Subcutaneous adipose tissue (tissue), 4 donors: Measurements from ENCODE around the gene SPINK1. TPM values are rescaled to one million over a fixed set of nuclear protein-coding genes. Genes with fewer than 3 reads are reported as not detected.

Source experiments
- CTCF ChIP-seq: fragments of 450-650 bp; IDR thresholded peaks from one replicate; pipeline ENCODE4 v1.5.1; 2016; ENCODE audit warnings: low read depth, mild to moderate bottlenecking, control low read depth, antibody characterized with exemption, moderate library complexity
- total RNA-seq, 4 donors: library from RNA; depleted of rRNA; stranded (reverse); fragments of >200 nt; gene quantifications; one replicate each; pipeline ENCODE4 v1.1.0, GENCODE V29; 2016

Gene SPINK1
- not detected for total RNA-seq

- TF ChIP-seq CTCF: no peak
Measured at GRCh38 chr5:147831465-147831864, at the start of gene SPINK1. Gene SPINK1, minus strand, starts transcription at chr5:147831671. Its CDS starts 94 bp downstream, at chr5:147831577.

GRCh38 chr5:147880487-147880886, 49.0 kb upstream of the SPINK1 start:
- no peak for TF ChIP-seq CTCF

GRCh38 chr5:147879784-147880183, 48.3 kb upstream of the SPINK1 start:
- no peak for TF ChIP-seq CTCF

- TF ChIP-seq CTCF: no peak
Measured at GRCh38 chr5:147878066-147878759, 46.7 kb upstream of the SPINK1 start, which contains the start of gene SCGB3A2. Gene SCGB3A2, plus strand, starts transcription at chr5:147878711. Its CDS starts 93 bp downstream, at chr5:147878804.

- no peak for TF ChIP-seq CTCF
Measured at GRCh38 chr5:147876626-147877025, 45.2 kb upstream of the SPINK1 start.

GRCh38 chr5:147876141-147876540, 44.7 kb upstream of the SPINK1 start:
- no peak for TF ChIP-seq CTCF

- no peak for TF ChIP-seq CTCF
Measured at GRCh38 chr5:147874910-147875367, 43.5 kb upstream of the SPINK1 start.
